Stimulated activated CD4-positive, alpha-beta T cell treated with anti-CD3 and anti-CD28 coated beads, Interleukin-4, amount 100 ng/mL, for 48 hours (primary cell): ENCODE results near the gene DACT2.
"Not testable (repeated sequence)": the region's sequence is repeated elsewhere in the genome, so short reads cannot be mapped to it uniquely, and the experiment has no call there.

ENCODE experiments used
- DNase-seq, 2 donors: peaks; one replicate each; pipeline ENCODE4 v3.0.0-alpha.2; 2020; ENCODE audit warnings: low read depth in 2 of 2

DACT2 gene

GRCh38 chr6:168303982-168304751 lies 15.4 kb downstream of the DACT2 start:
- no peak for DNase-seq

- DNase-seq = no peak
These were observed 17.0 kb downstream of the DACT2 start for GRCh38 chr6:168302534-168302933.

DNA sequence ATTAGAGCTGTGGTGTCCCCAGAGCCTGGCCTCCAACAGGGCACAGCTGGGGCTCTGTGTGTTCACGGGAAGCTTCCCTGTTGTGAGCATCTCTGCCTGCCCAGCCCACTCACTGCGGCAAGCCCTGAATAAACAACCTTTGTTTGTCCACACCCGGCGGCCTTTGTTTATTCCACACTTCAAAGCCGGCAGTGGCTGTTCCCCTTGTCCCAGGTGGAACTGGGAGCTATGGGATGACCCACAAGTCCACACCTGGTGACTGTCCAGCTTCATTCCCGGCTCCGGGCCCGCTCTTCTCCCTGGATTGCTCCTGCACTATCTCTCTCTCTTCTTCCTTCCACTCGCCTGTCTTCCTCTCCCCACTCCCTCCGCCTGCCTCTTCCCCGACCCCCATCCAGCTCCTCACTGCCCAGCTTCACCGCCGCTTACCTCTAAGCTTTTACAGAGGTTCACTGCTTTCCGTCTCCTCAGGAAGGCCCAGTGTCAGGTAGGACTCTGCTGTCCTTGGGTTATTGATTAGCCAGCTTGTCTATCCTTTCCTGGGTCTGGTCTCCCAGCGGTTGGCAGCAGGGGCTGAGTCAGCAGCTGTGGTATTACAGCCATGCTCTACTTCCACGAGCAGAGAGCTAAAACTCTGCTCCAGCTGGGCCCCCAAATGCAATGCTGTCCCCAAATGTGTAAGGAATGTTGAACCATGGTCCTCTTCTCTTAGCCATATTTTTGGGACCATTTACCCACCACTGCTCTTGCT lies 17.8 kb downstream of the DACT2 start:
- DNase-seq = no peak

DNA sequence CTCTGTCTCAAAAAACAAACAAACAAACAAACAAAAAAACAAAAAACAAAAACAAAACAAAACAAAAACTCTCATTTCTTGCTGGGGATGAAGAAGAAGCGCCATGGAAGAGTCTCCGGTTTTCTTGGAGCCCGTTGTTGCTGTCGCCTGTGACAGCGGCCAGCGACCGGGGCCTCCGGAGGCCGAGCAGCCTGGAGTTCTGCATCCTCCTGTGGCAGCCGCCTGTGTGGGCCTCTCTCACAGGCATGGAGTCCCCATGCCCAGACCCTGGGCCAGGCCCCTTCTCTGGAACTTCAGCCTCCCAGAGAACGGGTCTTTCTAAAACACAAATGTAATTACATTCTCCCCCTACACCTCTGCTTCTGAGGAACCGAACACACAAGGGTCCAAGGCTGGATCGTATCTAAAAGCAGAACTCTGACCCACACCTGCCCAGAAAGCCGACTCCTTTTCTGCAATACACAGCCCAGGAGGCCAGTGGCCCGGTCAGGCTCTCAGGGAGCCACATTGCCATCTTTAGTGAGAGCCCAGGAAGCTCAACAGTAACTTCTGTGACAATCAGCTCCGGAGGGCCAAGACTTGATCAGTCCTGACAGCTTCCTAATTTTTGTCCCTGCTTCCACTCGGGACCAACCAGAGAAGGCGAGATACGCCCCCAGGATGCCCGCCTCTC lies 18.5 kb downstream of the DACT2 start:
- no peak for DNase-seq

DNA sequence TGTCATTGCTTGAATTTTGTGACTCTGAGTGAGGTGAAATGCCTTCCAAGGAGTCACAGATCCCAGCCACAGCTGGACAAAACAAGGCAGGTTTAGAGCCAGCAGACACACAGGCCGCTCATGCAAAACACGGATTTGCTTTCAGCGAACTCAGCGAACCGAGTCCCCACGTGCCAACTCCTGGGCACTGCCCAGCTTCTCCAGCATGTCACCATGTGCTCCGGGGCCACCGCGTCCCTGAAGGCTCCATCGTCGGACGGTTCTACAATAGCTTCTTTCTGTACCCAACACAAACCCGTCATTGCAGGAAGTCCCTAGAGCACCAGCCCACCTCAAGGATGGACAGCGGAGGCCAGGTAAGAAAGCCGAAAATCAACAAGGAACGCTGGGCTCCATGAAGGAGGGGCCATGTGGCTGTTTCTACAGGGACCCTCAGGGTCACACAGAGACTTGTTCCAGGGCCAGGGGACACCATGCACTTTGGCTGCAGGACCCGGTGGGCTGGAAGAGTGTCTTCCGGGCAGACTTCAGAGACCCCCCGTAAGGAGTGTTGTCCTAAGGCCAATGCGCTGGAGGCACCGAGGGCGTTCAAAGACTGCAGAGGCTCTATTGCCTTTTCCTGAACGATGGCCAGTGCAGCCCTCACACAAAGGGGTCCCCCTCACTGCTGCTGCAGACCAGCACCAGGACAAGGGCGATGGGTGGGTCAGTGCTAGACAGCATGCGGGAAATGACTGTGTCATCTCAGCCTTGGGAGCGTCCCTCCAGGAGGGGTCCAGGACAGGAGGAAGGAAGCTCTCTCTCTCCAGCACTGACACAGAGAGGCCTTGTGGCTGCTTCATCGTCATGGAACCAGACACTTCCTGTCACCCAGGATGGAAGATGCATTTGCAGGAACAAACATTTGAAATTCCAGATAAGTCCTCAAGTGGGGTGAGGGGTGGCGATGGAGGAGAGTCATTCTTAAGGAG lies 19.8 kb downstream of the DACT2 start:
- no peak for DNase-seq

DNA sequence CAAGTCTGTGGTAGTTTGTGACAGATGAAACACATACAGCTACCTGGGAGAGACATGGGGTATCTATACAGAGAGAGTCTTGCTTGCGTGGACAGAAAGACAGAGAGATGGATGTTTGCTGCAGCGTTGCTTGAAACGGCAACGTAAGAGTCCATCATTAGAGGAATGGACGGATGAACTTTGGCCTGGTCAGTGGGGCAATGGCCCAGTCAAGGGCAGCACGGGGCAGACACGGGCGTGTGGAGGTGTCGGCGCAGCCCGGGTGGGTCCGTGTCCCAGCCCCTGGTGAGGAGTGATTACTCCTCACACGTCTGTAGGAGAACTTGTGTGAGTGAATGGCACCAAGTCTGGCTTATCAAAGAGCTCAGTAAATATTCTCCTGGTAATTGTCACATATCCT lies 21.9 kb downstream of the DACT2 start:
- DNase-seq = no peak

- no peak for DNase-seq
These were observed 24.7 kb downstream of the DACT2 start for GRCh38 chr6:168294901-168295300.

GRCh38 chr6:168293636-168294530 lies 25.7 kb downstream of the DACT2 start:
- DNase-seq = no peak

GRCh38 chr6:168292826-168293225 lies 26.8 kb downstream of the DACT2 start:
- no peak for DNase-seq

DNA sequence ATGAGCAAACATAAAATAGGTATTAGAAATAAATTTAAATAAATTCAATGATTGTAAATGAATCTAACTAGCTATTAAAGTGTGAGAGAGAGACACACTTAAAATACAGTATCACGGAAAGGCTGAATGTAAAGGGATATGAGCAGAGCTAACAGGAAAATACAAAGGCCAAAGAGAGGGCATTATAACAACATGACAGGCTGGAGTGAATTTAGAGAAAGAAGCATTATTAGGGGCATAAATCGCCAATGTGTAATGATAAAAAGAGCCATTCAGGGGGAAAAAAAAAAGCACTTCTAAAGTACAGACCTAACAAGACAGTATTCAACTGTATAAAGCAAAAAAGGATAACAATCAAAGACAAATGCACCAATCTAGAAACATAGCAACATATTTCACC lies 28.1 kb downstream of the DACT2 start:
- DNase-seq = no peak

- DNase-seq = no peak
These were observed 29.5 kb downstream of the DACT2 start for GRCh38 chr6:168290095-168290494.

DNA sequence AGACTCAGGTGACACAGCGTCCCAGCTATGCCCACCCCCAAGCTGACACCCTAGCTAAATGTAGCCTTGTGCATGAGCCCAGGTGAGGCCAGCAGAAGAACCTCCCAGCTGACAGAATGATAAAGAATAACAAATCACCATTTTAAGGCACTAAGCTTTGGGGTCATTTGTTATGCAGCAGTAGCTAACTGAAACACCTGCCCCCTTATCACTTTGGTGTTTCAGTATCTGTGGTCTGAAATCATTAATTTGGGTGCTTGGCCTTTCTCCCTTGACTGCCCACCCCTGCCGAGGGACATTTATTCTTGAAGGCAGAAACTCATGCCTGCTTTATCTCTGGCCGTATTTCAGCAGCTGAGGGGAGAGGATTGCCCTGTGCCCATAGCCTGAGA lies 30.0 kb downstream of the DACT2 start:
- DNase-seq = no peak

DNA sequence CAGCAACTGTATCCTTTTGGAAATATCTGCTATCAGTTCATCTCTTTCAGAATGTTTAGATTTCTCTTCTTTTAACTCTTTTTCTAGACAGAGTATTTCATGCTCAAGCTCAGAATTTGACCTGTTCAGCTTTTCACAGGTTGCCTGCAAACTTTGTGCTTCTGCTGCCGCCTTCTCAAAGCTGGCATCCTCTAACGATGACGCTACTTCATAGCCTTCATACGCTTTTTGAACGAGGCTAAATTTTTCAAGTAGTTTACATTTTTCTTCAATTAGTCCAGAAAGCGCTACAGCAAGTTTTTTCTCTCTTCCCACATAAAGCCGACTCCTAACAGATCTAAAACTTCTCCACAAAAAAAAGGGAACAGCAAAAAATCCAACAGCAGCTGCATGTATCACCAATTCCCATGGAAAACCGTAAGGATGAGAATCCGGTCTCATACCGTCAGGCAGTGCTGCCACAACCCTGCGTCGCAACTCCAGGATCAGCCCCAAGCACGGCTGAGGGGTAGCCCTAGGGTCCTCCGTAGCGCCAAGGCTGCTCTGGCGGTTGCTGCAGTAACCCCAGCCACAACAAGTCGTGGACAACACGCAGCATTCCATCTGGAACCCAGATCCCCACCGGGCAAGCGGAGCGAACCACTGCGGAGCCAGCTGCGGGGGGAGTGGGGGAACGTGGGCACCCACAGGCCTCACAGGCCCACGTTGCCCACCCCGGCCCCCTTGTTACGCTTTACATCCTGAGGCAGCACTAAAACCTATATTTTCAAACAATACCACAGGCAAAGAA lies 30.6 kb downstream of the DACT2 start:
- DNase-seq = no peak

GRCh38 chr6:168287460-168287859 lies 32.1 kb downstream of the DACT2 start:
- DNase-seq = not testable (repeated sequence)

GRCh38 chr6:168286771-168287446 lies 32.7 kb downstream of the DACT2 start:
- peak; percentile 18 to 47 for DNase-seq

DNA sequence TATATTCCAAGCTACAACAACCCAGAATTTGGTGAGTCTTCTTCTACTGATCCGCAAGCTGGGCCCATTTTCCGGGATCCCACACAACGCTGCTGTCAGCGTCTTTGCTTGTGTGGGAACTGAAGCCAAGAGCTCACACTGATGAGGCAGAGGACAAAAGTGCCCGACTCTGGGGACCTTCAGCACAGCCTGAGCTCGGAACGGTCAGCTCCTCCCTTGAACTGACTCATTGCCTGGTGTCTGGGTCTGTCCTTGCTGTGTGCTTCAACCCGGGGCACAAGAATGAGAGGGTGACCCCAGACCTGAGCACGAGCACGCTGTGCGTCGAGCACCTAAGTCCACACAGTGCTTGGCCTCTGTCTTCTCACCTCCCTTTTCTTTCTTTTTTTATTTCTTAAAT lies 33.5 kb downstream of the DACT2 start:
- DNase-seq = no peak

GRCh38 chr6:168285456-168285855 lies 34.1 kb downstream of the DACT2 start:
- DNase-seq = no peak

DNA sequence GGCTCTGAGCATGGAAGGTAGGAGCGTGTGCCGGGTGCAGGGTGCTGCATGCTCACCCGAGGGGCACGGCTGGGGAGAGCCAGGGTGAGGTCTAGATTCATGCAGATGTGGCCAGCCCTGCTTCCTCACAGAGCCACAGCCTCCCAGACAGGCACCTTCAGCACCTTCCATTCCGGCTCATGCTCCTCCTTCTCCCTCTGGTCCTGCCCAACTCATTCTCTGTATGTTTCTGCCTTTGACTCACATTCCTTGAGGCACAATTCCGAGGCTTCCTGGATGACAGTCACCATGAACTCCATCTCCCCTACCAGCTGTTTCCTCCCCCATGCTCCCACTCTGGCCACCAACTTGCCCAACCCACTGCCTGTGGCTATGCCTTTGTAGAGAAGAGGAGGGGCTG lies 35.4 kb downstream of the DACT2 start:
- DNase-seq = no peak

DNA sequence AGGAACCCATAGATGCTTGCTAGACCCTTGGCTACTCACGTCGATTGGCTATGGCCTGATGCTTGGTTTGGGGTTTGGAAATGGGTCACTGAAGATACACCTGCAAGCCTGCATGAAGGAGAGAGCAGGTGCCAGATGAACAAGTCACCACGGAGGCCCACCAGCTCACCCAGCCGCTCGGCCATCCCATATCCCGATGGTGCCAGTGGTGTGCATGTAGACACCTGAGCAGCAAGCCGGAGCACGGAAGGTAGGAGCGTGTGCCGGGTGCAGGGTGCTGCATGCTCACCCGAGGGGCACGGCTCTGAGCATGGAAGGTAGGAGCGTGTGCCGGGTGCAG lies 35.9 kb downstream of the DACT2 start:
- no peak for DNase-seq
